Mesendoderm (in vitro differentiated cells): Measurements from ENCODE around the gene SLC4A1AP.

Experiments
- DNase-seq: peaks from one replicate; pipeline ENCODE4 v3.0.0; 2013
- H2AK5ac ChIP-seq: 2 replicates; pipeline ENCODE4 v1.6.1; 2013; ENCODE audit warnings: low read length, inconsistent platforms
- H2BK120ac ChIP-seq: 2 replicates; pipeline ENCODE4 v1.6.1; 2013; ENCODE audit warnings: low read depth, mild to moderate bottlenecking, low read length, moderate library complexity, mixed read lengths
- H2BK15ac ChIP-seq: replicated peaks from 2 replicates; pipeline ENCODE4 v1.6.1; 2013; ENCODE audit warnings: low read depth, mild to moderate bottlenecking, moderate library complexity
- H2BK5ac ChIP-seq: 2 replicates; pipeline ENCODE4 v1.6.1; 2013; ENCODE audit warnings: low read length, inconsistent platforms
- H3K18ac ChIP-seq: 2 replicates; pipeline ENCODE4 v1.6.1; 2013; ENCODE audit warnings: mild to moderate bottlenecking, low read length, mixed read lengths
- H3K23ac ChIP-seq: one replicate; pipeline ENCODE4 v1.6.1; 2013; ENCODE audit warnings: low read length
- H3K27ac ChIP-seq: 2 replicates; pipeline ENCODE4 v1.5.1; 2013; ENCODE audit warnings: low read depth, mild to moderate bottlenecking, inconsistent platforms, low read length, moderate library complexity
- H3K27me3 ChIP-seq: 2 replicates; pipeline ENCODE4 v1.6.1; 2013; ENCODE audit warnings: low read length, control low read depth, mild to moderate bottlenecking, inconsistent platforms; ENCODE audit not compliant: insufficient read depth, poor library complexity
- H3K36me3 ChIP-seq: 2 replicates; pipeline ENCODE4 v1.6.1; 2013; ENCODE audit warnings: low read length, inconsistent platforms; ENCODE audit not compliant: control insufficient read depth, insufficient read depth
- H3K4ac ChIP-seq: one replicate; pipeline ENCODE4 v1.6.1; 2013; ENCODE audit warnings: low read depth, mild to moderate bottlenecking, low read length, moderate library complexity
- H3K4me1 ChIP-seq: 2 replicates; pipeline ENCODE4 v1.6.1; 2013; ENCODE audit warnings: low read depth, low read length, inconsistent platforms; ENCODE audit not compliant: control insufficient read depth
- H3K4me2 ChIP-seq: 2 replicates; pipeline ENCODE4 v1.6.1; 2013; ENCODE audit warnings: low read length
- H3K4me3 ChIP-seq: 2 replicates; pipeline ENCODE4 v1.5.1; 2013; ENCODE audit warnings: mild to moderate bottlenecking, low read length
- H3K56ac ChIP-seq: one replicate; pipeline ENCODE4 v1.6.1; 2013; ENCODE audit warnings: low read length
- H3K79me1 ChIP-seq: 2 replicates; pipeline ENCODE4 v1.6.1; 2013; ENCODE audit warnings: low read length, inconsistent platforms
- H3K79me2 ChIP-seq: 2 replicates; pipeline ENCODE4 v1.6.1; 2013; ENCODE audit warnings: mild to moderate bottlenecking, low read length; ENCODE audit not compliant: control insufficient read depth, insufficient read depth
- H3K9ac ChIP-seq: 2 replicates; pipeline ENCODE4 v1.6.1; 2013; ENCODE audit warnings: low read length, inconsistent platforms
- H4K5ac ChIP-seq: one replicate; pipeline ENCODE4 v1.6.1; 2013; ENCODE audit warnings: low read length
- H4K8ac ChIP-seq: one replicate; pipeline ENCODE4 v1.6.1; 2013; ENCODE audit warnings: low read depth, mild to moderate bottlenecking, control low read depth, low read length, moderate library complexity
- WGBS: extraction: QIAGEN DNeasy Blood & Tissue Kit; methylation state at CpG from one replicate; pipeline ENCODE4 v1.1.7; 2013; ENCODE audit warnings: low lambda C conversion rate, missing lambda C conversion rate; ENCODE audit not compliant: insufficient coverage; ENCODE audit errors: extremely low coverage; 5-methylcytosine and 5-hydroxymethylcytosine counted together

SLC4A1AP gene

DNA sequence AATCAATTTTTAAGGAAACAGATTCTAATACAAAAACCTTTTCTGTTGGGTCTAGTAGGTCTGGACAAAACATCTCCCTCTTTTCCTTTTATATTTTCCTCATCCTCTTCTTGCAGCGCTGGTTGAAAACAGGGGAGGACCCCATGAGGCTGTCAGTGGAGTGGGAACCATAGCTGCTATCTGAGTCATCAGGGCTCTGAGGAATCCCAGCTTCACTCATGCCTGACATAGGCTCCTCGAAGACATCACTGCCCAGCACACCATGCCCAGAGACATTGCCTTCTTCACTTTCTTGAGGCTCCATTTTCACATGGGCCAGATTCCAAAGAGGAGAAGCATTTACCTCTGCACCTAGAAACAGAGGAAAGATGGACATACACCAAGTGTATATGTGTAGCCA, 10.3 kb upstream of the SLC4A1AP start:
- DNase-seq, result no peak
- H3K36me3 ChIP-seq, result peaks cover 10% of the 10 kb centered on the region

DNA sequence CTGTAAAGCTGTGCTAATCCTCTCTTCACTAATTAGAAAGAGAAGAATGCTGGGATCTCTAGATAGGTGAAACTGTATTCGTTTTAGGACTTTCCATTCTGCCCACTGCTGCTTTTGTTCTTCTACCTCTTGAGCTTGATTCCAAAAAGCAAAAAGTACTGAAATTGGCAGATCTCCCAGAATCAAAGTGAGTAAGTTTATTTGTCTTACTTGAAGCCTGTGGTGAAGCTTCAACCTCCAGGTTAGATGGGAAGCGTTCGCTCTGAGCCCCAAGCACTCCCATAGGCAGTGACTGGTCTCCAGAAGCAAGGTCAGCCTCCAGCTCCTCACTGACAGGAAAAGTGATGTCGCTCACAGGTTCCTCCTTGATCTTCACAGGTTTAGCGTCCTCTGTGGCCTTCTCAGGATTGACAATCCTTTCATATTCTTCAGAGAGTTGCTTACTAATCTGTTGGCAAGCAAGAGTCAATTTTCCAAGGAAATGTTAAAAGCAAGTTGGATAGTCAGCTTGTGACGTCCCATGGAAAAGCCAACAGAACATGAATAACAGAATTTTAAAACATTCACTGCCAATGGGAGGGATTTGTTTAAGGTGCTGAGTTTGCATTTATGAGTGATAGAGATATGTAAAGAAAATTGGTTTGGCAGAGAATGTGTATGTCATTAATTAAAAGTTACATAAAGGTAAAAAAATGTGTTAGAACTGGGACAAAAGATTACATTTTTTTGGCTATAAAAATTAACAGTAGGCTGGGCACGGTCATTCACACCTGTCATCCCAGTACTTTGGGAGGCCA, 8.3 kb upstream of the SLC4A1AP start:
- WGBS, result no CpG with 5 or more reads among the region's 7 CpGs
- Histone ChIP-seq H3K27ac (no peak overlapping the region), H2AK5ac (no peak overlapping the region), H3K79me2 (no peaks in the 10 kb centered on the region), H3K56ac (no peak overlapping the region), H4K8ac (no peak overlapping the region), H3K4ac (no peak overlapping the region), H3K23ac (no peak overlapping the region), H2BK15ac (no peak overlapping the region), H3K36me3 (peaks cover 10% of the 10 kb centered on the region), H3K27me3 (no peaks in the 10 kb centered on the region), H4K5ac (no peak overlapping the region), H2BK5ac (no peak overlapping the region), H3K4me2 (no peak overlapping the region), H3K18ac (no peak overlapping the region), H3K4me1 (no peaks in the 10 kb centered on the region), H2BK120ac (no peak overlapping the region), H3K4me3 (no peak overlapping the region), H3K9ac (no peak overlapping the region), H3K79me1 (no peaks in the 10 kb centered on the region)
- DNase-seq, result peak; percentile 19

More for the DNA sequence above, 10.3 kb upstream of the SLC4A1AP start:
- Histone ChIP-seq H2BK5ac (no peak overlapping the region), H2BK120ac (no peak overlapping the region), H3K27me3 (no peaks in the 10 kb centered on the region), H3K23ac (no peak overlapping the region), H3K4me3 (no peak overlapping the region), H3K9ac (no peak overlapping the region), H2BK15ac (no peak overlapping the region), H4K5ac (no peak overlapping the region), H3K18ac (no peak overlapping the region), H2AK5ac (no peak overlapping the region), H4K8ac (no peak overlapping the region), H3K79me1 (no peaks in the 10 kb centered on the region), H3K79me2 (no peaks in the 10 kb centered on the region), H3K27ac (no peak overlapping the region), H3K4me2 (no peak overlapping the region), H3K4ac (no peak overlapping the region), H3K4me1 (no peaks in the 10 kb centered on the region), H3K56ac (no peak overlapping the region)
- WGBS, result no CpG with 5 or more reads among the region's 2 CpGs

DNA sequence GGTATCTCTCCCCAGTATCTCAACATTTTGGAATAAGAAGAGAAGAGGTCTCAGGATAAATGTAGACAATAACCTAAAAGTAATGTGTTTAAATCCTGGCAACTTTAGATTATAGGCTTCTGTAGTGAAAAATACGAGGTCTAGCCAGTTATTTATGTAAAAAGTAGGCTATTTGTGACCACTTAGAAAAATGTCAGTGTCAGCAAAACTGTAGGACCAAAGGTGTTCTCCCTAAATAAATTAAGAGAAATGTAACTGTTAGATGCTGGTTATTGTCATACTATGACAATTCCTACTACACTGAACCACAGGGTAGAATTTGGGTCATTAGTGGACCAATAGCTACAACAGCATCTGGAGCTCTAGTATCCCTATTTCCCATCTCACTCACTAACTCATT, 2.3 kb upstream of the SLC4A1AP start:
- Histone ChIP-seq H2BK15ac (no peak overlapping the region), H3K79me2 (peaks cover 19% of the 10 kb centered on the region), H3K79me1 (peaks cover 17% of the 10 kb centered on the region), H3K23ac (no peak overlapping the region), H3K4me2 (no peak overlapping the region), H3K9ac (no peak overlapping the region), H2BK120ac (no peak overlapping the region), H3K27me3 (no peaks in the 10 kb centered on the region), H3K4me3 (no peak overlapping the region), H4K8ac (no peak overlapping the region), H2AK5ac (no peak overlapping the region), H3K27ac (no peak overlapping the region), H3K18ac (no peak overlapping the region), H3K56ac (no peak overlapping the region), H3K4me1 (peaks cover 2% of the 10 kb centered on the region), H2BK5ac (no peak overlapping the region), H3K4ac (no peak overlapping the region), H4K5ac (no peak overlapping the region), H3K36me3 (peaks cover 8% of the 10 kb centered on the region)
- WGBS, result no CpG with 5 or more reads among the region's 1 CpG
- no peak for DNase-seq

DNA sequence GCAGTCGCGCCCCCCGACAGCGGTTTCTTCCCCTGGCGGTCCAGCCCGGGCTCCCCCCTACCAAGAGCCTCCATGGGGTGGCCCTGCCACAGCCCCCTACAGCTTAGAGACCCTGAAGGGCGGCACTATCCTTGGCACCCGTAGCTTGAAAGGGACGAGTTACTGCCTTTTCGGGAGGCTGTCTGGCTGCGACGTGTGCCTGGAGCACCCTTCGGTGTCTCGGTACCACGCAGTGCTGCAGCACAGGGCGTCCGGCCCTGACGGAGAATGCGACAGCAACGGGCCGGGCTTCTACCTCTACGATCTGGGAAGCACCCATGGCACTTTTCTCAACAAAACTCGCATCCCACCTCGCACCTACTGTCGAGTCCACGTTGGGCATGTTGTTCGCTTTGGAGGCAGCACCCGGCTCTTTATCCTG, 475 bp downstream of the SLC4A1AP start:
- Histone ChIP-seq H3K27ac (no peak overlapping the region), H4K8ac (no peak overlapping the region), H4K5ac (no peak overlapping the region), H3K56ac (peak overlapping the region; percentile 84), H2BK15ac (no peak overlapping the region), H2BK5ac (no peak overlapping the region), H3K4me3 (peak overlapping the region; percentile 92), H3K79me2 (peaks cover 19% of the 10 kb centered on the region), H3K23ac (peak overlapping the region; percentile 45), H3K4me2 (peak overlapping the region; percentile 39), H3K79me1 (peaks cover 17% of the 10 kb centered on the region), H2BK120ac (no peak overlapping the region), H3K36me3 (peaks cover 6% of the 10 kb centered on the region), H3K27me3 (no peaks in the 10 kb centered on the region), H3K4ac (peak overlapping the region; percentile 73), H3K18ac (no peak overlapping the region), H3K4me1 (peaks cover 2% of the 10 kb centered on the region), H3K9ac (peak overlapping the region; percentile 91), H2AK5ac (no peak overlapping the region)
- no peak for DNase-seq
- WGBS, result no CpG with 5 or more reads among the region's 28 CpGs

DNA sequence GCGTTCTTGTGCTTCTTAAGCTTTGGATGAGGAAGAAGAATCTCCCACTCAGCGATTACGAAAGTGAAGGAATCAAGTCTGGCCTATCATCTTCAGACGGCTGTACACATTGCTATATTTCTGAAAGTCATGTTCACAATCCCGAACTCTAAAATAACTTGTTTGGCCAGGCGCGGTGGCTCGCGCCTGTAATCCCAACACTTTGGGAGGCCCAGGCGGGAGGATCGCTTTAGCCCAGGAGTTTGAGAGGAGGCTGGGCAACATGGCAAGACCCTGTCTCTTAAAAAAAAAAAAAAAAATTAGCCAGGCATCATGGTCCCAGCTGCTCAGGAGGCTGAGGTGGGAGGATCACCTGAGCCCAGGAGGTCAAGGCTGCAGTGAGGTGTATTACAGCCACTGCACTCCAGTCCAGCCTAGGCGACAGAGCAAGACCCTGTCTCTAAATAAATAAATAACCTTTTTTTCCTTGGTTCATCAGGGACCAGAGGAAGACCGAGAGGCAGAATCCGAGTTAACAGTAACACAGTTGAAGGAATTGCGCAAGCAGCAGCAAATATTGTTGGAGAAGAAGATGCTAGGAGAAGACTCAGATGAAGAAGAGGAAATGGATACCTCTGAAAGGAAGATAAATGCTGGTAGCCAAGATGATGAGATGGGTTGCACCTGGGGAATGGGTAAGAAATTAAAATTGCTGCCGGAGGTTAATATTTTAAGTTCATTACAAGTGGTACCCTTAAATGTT, 1.1 kb downstream of the SLC4A1AP start:
- Histone ChIP-seq H2BK120ac (no peak overlapping the region), H3K4ac (no peak overlapping the region), H3K27me3 (no peaks in the 10 kb centered on the region), H3K27ac (no peak overlapping the region), H3K18ac (no peak overlapping the region), H3K79me2 (peaks cover 19% of the 10 kb centered on the region), H4K8ac (no peak overlapping the region), H3K4me2 (peak overlapping the region; percentile 39), H4K5ac (no peak overlapping the region), H3K79me1 (peaks cover 17% of the 10 kb centered on the region), H3K36me3 (peaks cover 6% of the 10 kb centered on the region), H3K4me3 (peak overlapping the region; percentile 92), H3K9ac (peak overlapping the region; percentile 91), H2BK5ac (no peak overlapping the region), H3K23ac (no peak overlapping the region), H3K56ac (peak overlapping the region; percentile 84), H2BK15ac (no peak overlapping the region), H3K4me1 (peaks cover 2% of the 10 kb centered on the region), H2AK5ac (no peak overlapping the region)
- no CpG with 5 or more reads among the region's 16 CpGs for WGBS
- DNase-seq, result no peak
